GM23338 (cell line): ENCODE results near the gene FSIP1. TPM values are rescaled to one million over a fixed set of nuclear protein-coding genes. Genes with fewer than 3 reads are reported as not detected.

Experiments used
- ATAC-seq: fragments of 200-7000 bp; cut with Tn5 transposase; 3 replicates; pipeline ENCODE4 v1.9.1; 2020
- DNase-seq: peaks from one replicate; pipeline ENCODE4 v3.0.0-alpha.2; 2015; ENCODE audit warnings: low spot score
- H2AFZ ChIP-seq: fragments of 200-600 bp; sonication (generic); 2 replicates; pipeline ENCODE4 v1.8.0; 2016; ENCODE audit warnings: antibody characterized with exemption, mild to moderate bottlenecking, moderate library complexity
- H3F3A ChIP-seq: fragments of 200-600 bp; sonication (generic); replicated peaks from 2 replicates; pipeline ENCODE4 v1.8.0; 2017; ENCODE audit warnings: antibody characterized with exemption, mixed run types, low read depth
- H3K27ac ChIP-seq: fragments of 200-600 bp; sonication (generic); 2 replicates; pipeline ENCODE4 v1.6.1; 2016; ENCODE audit warnings: low read depth
- H3K27me3 ChIP-seq: fragments of 200-600 bp; sonication (generic); 2 replicates; pipeline ENCODE4 v1.8.0; 2016; ENCODE audit warnings: mild to moderate bottlenecking, mixed run types, moderate library complexity; ENCODE audit not compliant: insufficient read depth
- H3K36me3 ChIP-seq: fragments of 200-600 bp; sonication (generic); 2 replicates; pipeline ENCODE4 v1.8.0; 2016; ENCODE audit warnings: mild to moderate bottlenecking; ENCODE audit not compliant: insufficient read depth
- H3K4me1 ChIP-seq: fragments of 200-600 bp; sonication (generic); 2 replicates; pipeline ENCODE4 v1.8.0; 2016; ENCODE audit warnings: mild to moderate bottlenecking, moderate library complexity; ENCODE audit not compliant: insufficient read depth
- H3K4me2 ChIP-seq: fragments of 200-600 bp; sonication (generic); 2 replicates; pipeline ENCODE4 v1.7.1; 2017; ENCODE audit warnings: mixed run types
- H3K4me3 ChIP-seq: fragments of 200-600 bp; sonication (generic); 2 replicates; pipeline ENCODE4 v1.6.1; 2016; ENCODE audit warnings: mixed run types
- H3K79me2 ChIP-seq: fragments of 200-600 bp; sonication (generic); replicated peaks from 2 replicates; pipeline ENCODE4 v1.8.0; 2017; ENCODE audit warnings: mild to moderate bottlenecking; ENCODE audit not compliant: insufficient read depth
- H3K9me2 ChIP-seq: fragments of 200-600 bp; sonication (generic); 2 replicates; pipeline ENCODE4 v1.8.0; 2017; ENCODE audit not compliant: insufficient read depth
- H4K20me1 ChIP-seq: fragments of 200-600 bp; sonication (generic); replicated peaks from 2 replicates; pipeline ENCODE4 v1.8.0; 2017; ENCODE audit warnings: mild to moderate bottlenecking; ENCODE audit not compliant: insufficient read depth
- H3K27ac Mint-ChIP-seq: 2 replicates; pipeline ENCODE4 v1.8.0; 2020; ENCODE audit warnings: inconsistent platforms, mild to moderate bottlenecking, moderate library complexity, mixed read lengths
- H3K27me3 Mint-ChIP-seq: 3 replicates; pipeline ENCODE4 v1.8.0; 2022; ENCODE audit warnings: low read depth, mild to moderate bottlenecking, moderate library complexity, mixed read lengths, inconsistent platforms; ENCODE audit not compliant: insufficient read depth, poor library complexity
- H3K36me3 Mint-ChIP-seq: 3 replicates; pipeline ENCODE4 v1.8.0; 2021; ENCODE audit warnings: low read depth, mild to moderate bottlenecking, inconsistent platforms, moderate library complexity, mixed read lengths
- H3K4me1 Mint-ChIP-seq: 3 replicates; pipeline ENCODE4 v1.8.0; 2020; ENCODE audit warnings: mild to moderate bottlenecking, inconsistent platforms, mixed read lengths
- H3K4me3 Mint-ChIP-seq: 3 replicates; pipeline ENCODE4 v1.8.0; 2021; ENCODE audit warnings: moderate library complexity, mild to moderate bottlenecking, inconsistent platforms, mixed read lengths
- H3K9me3 Mint-ChIP-seq: 3 replicates; pipeline ENCODE4 v1.8.0; 2020; ENCODE audit warnings: moderate library complexity, mild to moderate bottlenecking, inconsistent platforms, mixed read lengths
- CREB1 ChIP-seq: fragments of 250-450 bp; sonication (Bioruptor Pico); IDR thresholded peaks from 2 replicates; pipeline ENCODE4 v1.5.0; 2020; ENCODE audit warnings: low read depth, mild to moderate bottlenecking, moderate library complexity
- CTCF ChIP-seq, 2 experiments: fragments of 200-600 bp in 1 of 2; sonication (generic) in 1 of 2; conservative IDR thresholded peaks; 2 replicates each; pipeline versions ENCODE4 v1.5.1 to v1.6.1; 2016 to 2017; ENCODE audit warnings: antibody characterized with exemption in 2 of 2, low read depth in 2 of 2, mild to moderate bottlenecking in 2 of 2, moderate library complexity in 1 of 2
- ETS1 ChIP-seq: IDR thresholded peaks from 2 replicates; pipeline ENCODE4 v1.6.1; 2016; ENCODE audit warnings: antibody characterized with exemption
- EZH2 ChIP-seq: fragments of 200-600 bp; sonication (generic); IDR thresholded peaks from one replicate; pipeline ENCODE4 v1.8.0; 2017; ENCODE audit warnings: antibody characterized with exemption, mild to moderate bottlenecking, low read depth; ENCODE audit not compliant: unreplicated experiment
- EZH2phosphoT487 ChIP-seq: fragments of 200-600 bp; sonication (generic); IDR thresholded peaks from one replicate; pipeline ENCODE4 v1.8.1; 2018; ENCODE audit warnings: antibody characterized with exemption; ENCODE audit not compliant: unreplicated experiment
- JUNB ChIP-seq: IDR thresholded peaks from one replicate; pipeline ENCODE4 v1.6.1; 2016; ENCODE audit warnings: antibody characterized with exemption; ENCODE audit not compliant: unreplicated experiment
- NANOG ChIP-seq: IDR thresholded peaks from 2 replicates; pipeline ENCODE4 v1.6.1; 2016; ENCODE audit warnings: antibody characterized with exemption, borderline replicate concordance
- POLR2AphosphoS5 ChIP-seq: IDR thresholded peaks from 2 replicates; pipeline ENCODE4 v1.6.1; 2016; ENCODE audit warnings: antibody characterized with exemption, low read depth
- STAT1 ChIP-seq: IDR thresholded peaks from one replicate; pipeline ENCODE4 v1.6.1; 2016; ENCODE audit warnings: antibody characterized with exemption; ENCODE audit not compliant: unreplicated experiment
- ZNF114 ChIP-seq: fragments of 250-450 bp; sonication (Bioruptor Pico); IDR thresholded peaks from 2 replicates; pipeline ENCODE4 v1.5.0; 2020; ENCODE audit warnings: mild to moderate bottlenecking, moderate library complexity
- ZNF331 ChIP-seq: fragments of 250-450 bp; sonication (Bioruptor Pico); IDR thresholded peaks from 2 replicates; pipeline ENCODE4 v1.5.0; 2020; ENCODE audit warnings: low read depth, mild to moderate bottlenecking, moderate library complexity
- ZNF462 ChIP-seq: fragments of 250-450 bp; sonication (Bioruptor Pico); IDR thresholded peaks from 2 replicates; pipeline ENCODE4 v1.5.0; 2020; ENCODE audit warnings: mild to moderate bottlenecking, moderate library complexity
- polyA plus RNA-seq: library from polyadenylated mRNA; unstranded; fragments of >200 nt; fragmentation: Nextera tagmentation; extraction: Ambion mirVana; gene quantifications from 2 replicates; pipeline ENCODE4 v1.2.1, GENCODE V29; 2016
- total RNA-seq: library from RNA; depleted of rRNA; stranded (reverse); fragments of >200 nt; shearing (Covaris generic); gene quantifications from 2 replicates; pipeline ENCODE4 v1.2.3, GENCODE V29; 2014

Gene FSIP1
- total and polyA plus RNA-seq, 2 experiments from 2014 or later: 0.92 to 2.1 TPM

GRCh38 chr15:39685999-39686613, 96.5 kb downstream of the FSIP1 start (continued):
- peak; percentile 92 to 93 for TF ChIP-seq CTCF (conservative IDR thresholded peaks at IDR 0.05; ENCODE audit: low read depth in 2 of 2)

- Histone ChIP-seq H3K4me1 (no peaks in the 10 kb centered on the region), H3K4me2 (no peak overlapping the region), H4K20me1 (no peaks in the 10 kb centered on the region), H3F3A (no peaks in the 10 kb centered on the region), H3K27ac (no peak overlapping the region), H3K27me3 (no peaks in the 10 kb centered on the region), H3K4me3 (no peak overlapping the region), H3K9me2 (no peaks in the 10 kb centered on the region), H3K36me3 (no peaks in the 10 kb centered on the region), H2AFZ (no peak overlapping the region), H3K79me2 (no peaks in the 10 kb centered on the region)
- Mint-ChIP-seq H3K4me3 (no peak overlapping the region), H3K9me3 (no peaks in the 10 kb centered on the region), H3K27me3 (peaks cover 6% of the 10 kb centered on the region), H3K36me3 (no peaks in the 10 kb centered on the region), H3K27ac (no peak overlapping the region), H3K4me1 (no peaks in the 10 kb centered on the region)
- ATAC-seq (no peak), DNase-seq (no peak)
- TF ChIP-seq ETS1: no peak
- TF ChIP-seq JUNB: no peak
- no peak for TF ChIP-seq CTCF (conservative IDR thresholded peaks at IDR 0.05; ENCODE audit: low read depth in 2 of 2)
- no peak for TF ChIP-seq ZNF331
- TF ChIP-seq POLR2AphosphoS5: no peak
- TF ChIP-seq EZH2phosphoT487: no peak
- TF ChIP-seq ZNF462 (CRISPR knock-in tag): no peak
- TF ChIP-seq NANOG: no peak
- no peak for TF ChIP-seq STAT1
- TF ChIP-seq ZNF114 (CRISPR knock-in tag): no peak
- TF ChIP-seq CREB1 (CRISPR knock-in tag): no peak
- no peak for TF ChIP-seq EZH2
Observed at GRCh38 chr15:39685367-39685766, 97.3 kb downstream of the FSIP1 start.
